Neural crest cell (in vitro differentiated cells): Measurements from ENCODE around the gene CDRT4. TPM values are rescaled to one million over a fixed set of nuclear protein-coding genes. Genes with fewer than 3 reads are reported as not detected.

Experiments used
- DNase-seq: peaks from one replicate; pipeline ENCODE4 v3.0.0; 2021; ENCODE audit warnings: low read depth, mixed read lengths, low spot score
- H3K27ac Mint-ChIP-seq: one replicate; pipeline ENCODE4 v1.8.0; 2021; ENCODE audit warnings: mild to moderate bottlenecking, mixed read lengths; ENCODE audit not compliant: unreplicated experiment
- H3K27me3 Mint-ChIP-seq: 2 replicates; pipeline ENCODE4 v1.8.0; 2021; ENCODE audit warnings: low read depth, mild to moderate bottlenecking, mixed read lengths
- H3K36me3 Mint-ChIP-seq: 2 replicates; pipeline ENCODE4 v1.8.0; 2021; ENCODE audit warnings: low read depth, mild to moderate bottlenecking, mixed read lengths
- H3K4me1 Mint-ChIP-seq: 2 replicates; pipeline ENCODE4 v1.8.0; 2021; ENCODE audit warnings: mixed read lengths
- H3K4me3 Mint-ChIP-seq: one replicate; pipeline ENCODE4 v1.8.0; 2021; ENCODE audit warnings: mild to moderate bottlenecking, mixed read lengths
- H3K9me3 Mint-ChIP-seq: 2 replicates; pipeline ENCODE4 v1.8.0; 2021; ENCODE audit warnings: mixed read lengths
- total RNA-seq: library from RNA; stranded (reverse); gene quantifications from 2 replicates; pipeline ENCODE4 v1.2.1, GENCODE V29; 2021
- TF ChIP-seq, protein P1 (sequence below): fragments of 200-600 bp; sonication (generic); conservative IDR thresholded peaks from 2 replicates; pipeline ENCODE4 v1.5.0; 2021; ENCODE audit warnings: antibody characterized with exemption, mild to moderate bottlenecking

The CDRT4 gene
- total RNA-seq, 1 donor from 2014 or later = 2.8 TPM

DNA sequence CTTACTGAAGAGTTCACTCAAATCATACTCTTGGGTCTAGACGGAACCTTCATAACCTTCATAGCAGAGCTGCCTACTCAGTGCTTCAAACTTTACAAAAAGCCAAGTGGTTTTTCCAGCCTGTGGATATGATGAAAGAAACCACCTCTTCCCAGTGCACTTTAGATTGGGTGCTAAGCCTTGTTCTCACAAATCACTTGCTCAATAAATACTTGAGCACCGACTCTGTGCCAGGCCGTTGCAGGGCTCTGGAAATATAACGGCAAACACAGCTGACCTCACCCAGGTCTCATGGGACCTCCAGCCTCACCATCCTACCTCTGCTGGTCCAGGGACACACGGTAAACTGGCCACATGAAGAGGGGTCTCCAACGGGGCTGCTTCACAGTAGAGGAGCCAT is 35.7 kb downstream of the CDRT4 start:
- Mint-ChIP-seq H3K36me3 (peaks cover 19% of the 10 kb centered on the region), H3K9me3 (no peaks in the 10 kb centered on the region), H3K4me1 (peaks cover 4% of the 10 kb centered on the region), H3K4me3 (no peak overlapping the region), H3K27ac (no peak overlapping the region), H3K27me3 (no peaks in the 10 kb centered on the region)
- DNase-seq = no peak
- TF ChIP-seq, protein P1, sequence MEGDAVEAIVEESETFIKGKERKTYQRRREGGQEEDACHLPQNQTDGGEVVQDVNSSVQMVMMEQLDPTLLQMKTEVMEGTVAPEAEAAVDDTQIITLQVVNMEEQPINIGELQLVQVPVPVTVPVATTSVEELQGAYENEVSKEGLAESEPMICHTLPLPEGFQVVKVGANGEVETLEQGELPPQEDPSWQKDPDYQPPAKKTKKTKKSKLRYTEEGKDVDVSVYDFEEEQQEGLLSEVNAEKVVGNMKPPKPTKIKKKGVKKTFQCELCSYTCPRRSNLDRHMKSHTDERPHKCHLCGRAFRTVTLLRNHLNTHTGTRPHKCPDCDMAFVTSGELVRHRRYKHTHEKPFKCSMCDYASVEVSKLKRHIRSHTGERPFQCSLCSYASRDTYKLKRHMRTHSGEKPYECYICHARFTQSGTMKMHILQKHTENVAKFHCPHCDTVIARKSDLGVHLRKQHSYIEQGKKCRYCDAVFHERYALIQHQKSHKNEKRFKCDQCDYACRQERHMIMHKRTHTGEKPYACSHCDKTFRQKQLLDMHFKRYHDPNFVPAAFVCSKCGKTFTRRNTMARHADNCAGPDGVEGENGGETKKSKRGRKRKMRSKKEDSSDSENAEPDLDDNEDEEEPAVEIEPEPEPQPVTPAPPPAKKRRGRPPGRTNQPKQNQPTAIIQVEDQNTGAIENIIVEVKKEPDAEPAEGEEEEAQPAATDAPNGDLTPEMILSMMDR = no peak

DNA sequence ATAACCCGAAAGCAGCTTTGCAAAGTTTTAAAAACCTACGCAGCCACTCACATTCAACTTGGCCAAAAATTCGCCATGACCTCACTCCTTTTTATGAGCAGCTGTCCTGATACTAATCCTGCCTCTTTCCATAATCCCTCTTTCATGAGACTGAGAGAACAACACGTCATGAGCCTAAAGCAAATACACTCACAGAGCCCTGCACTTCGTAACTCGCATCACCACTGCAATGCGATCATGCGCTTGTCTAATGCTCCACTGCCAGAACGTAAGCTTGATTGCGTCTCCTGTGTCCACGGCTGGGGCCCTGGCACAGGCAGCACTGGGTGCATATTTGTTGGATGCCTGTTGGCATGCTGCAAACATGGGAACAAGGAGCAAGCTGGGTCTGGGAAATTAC is 36.2 kb downstream of the CDRT4 start:
- H3K4me3 Mint-ChIP-seq = no peak overlapping the region
- H3K4me1 Mint-ChIP-seq = peaks cover 4% of the 10 kb centered on the region
- peaks cover 19% of the 10 kb centered on the region for H3K36me3 Mint-ChIP-seq
- no peak for DNase-seq
- H3K27me3 Mint-ChIP-seq = no peaks in the 10 kb centered on the region
- H3K9me3 Mint-ChIP-seq = no peaks in the 10 kb centered on the region
- H3K27ac Mint-ChIP-seq = no peak overlapping the region
- TF ChIP-seq, protein P1 = no peak

DNA sequence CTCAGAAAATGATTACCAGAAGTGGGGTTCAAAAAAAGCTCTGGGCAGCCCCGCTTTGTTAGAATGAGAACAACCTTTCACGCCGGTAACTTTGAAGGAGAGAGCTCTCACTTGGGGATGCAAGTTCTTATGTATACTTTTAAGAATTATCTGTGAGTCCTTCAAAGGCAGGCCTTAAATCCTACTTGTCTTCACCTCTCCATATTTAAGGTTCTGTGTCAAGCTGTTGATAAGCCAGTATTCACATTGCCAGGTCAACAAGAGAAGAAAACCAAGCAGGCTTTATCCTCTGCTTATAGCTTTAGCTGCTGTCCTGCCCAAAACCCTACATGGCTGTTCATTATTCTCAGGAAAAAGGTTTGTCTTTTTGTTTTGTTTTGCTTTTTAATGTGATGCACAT is 42.9 kb downstream of the CDRT4 start:
- TF ChIP-seq, protein P1 = no peak
- Mint-ChIP-seq H3K27ac (no peak overlapping the region), H3K27me3 (no peaks in the 10 kb centered on the region), H3K9me3 (peaks cover 6% of the 10 kb centered on the region), H3K36me3 (peaks cover 8% of the 10 kb centered on the region), H3K4me3 (no peak overlapping the region), H3K4me1 (peaks cover 11% of the 10 kb centered on the region)
- no peak for DNase-seq

DNA sequence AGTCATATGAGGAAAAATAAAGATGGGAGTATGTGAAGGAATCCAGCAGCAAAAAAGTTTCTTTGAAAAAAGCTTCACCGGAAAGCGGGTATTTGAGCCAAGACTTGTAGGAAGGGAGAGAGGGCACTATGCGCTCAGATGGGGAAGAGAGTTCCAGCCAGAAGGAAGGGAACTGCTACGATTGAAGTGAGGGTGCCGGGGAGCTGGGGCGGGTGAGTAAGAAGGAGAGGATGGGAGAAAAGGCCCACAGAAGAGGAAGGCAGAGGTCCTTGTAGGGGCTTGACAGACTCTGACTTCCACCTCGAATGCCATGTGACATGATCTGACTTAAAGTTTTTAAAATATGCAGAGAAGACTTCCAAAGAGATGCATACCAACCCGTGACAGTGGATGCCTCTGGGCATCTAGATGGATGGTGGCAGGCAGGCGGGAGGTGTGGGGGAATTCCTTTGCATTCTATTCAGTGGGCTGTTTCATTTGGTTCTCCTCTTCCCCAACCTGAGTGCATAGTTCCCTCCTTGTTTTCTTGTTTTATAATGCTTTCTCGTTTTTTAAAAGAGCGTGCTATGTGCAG is 44.9 kb downstream of the CDRT4 start:
- Mint-ChIP-seq H3K9me3 (peaks cover 6% of the 10 kb centered on the region), H3K27ac (no peak overlapping the region), H3K4me1 (peaks cover 16% of the 10 kb centered on the region), H3K36me3 (peaks cover 4% of the 10 kb centered on the region), H3K4me3 (no peak overlapping the region), H3K27me3 (no peaks in the 10 kb centered on the region)
- DNase-seq = no peak
- TF ChIP-seq, protein P1 = no peak

DNA sequence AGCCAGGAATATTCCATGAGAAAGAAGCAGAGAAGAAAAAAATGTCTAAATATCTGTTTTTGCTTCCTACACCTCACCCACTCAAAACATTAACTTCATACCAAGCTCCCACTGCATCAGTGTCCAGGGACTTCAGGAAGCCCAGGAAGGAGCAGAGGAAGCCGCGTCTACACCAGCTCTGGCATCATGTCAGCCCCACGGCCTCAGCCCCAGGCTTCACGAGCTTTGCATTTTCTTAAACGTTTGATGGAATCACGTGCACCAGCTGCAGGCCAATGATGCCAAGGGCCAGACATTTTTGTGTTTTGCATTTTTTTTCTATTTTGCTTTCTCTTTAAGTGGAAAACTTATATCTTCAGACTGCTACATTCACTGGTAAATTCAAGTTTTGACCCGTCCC is 48.6 kb downstream of the CDRT4 start:
- TF ChIP-seq, protein P1 = no peak
- Mint-ChIP-seq H3K4me1 (peaks cover 36% of the 10 kb centered on the region), H3K4me3 (no peak overlapping the region), H3K27me3 (no peaks in the 10 kb centered on the region), H3K36me3 (peaks cover 4% of the 10 kb centered on the region), H3K9me3 (peaks cover 7% of the 10 kb centered on the region), H3K27ac (no peak overlapping the region)
- DNase-seq = no peak
